OCI-LY7 (cell line): ENCODE results near the gene ZSCAN31. TPM values are rescaled to one million over a fixed set of nuclear protein-coding genes. Genes with fewer than 3 reads are reported as not detected.

Source experiments
- BruUV-seq: library from RNA; stranded (reverse); fragments of 400-500 nt; replicated peaks from 2 replicates; lab custom pipeline; 2021; lab: Mats Ljungman, UMichigan
- CTCF ChIA-PET: fragments of 300-600 bp; sonication (Branson Sonifier 250); formaldehyde crosslinking; loops from one replicate; lab custom pipeline; 2022; ENCODE audit warnings: antibody characterized with exemption; ENCODE audit not compliant: unreplicated experiment; lab: Charles Lee
- POLR2A ChIA-PET: fragments of 300-600 bp; sonication (Branson Sonifier 250); formaldehyde crosslinking; loops from one replicate; lab custom pipeline; 2022; ENCODE audit warnings: antibody characterized with exemption; lab: Charles Lee
- DNase-seq: peaks from one replicate; pipeline ENCODE4 v3.0.0-alpha.2; 2015; ENCODE audit warnings: low spot score
- H2AFZ ChIP-seq: fragments of 200-600 bp; sonication (generic), shearing (Covaris generic); 2 replicates; pipeline ENCODE4 v1.6.1; 2014; ENCODE audit warnings: mild to moderate bottlenecking, antibody characterized with exemption, low read length, moderate library complexity
- H3K27ac ChIP-seq: fragments of 200-600 bp; sonication (generic); 2 replicates; pipeline ENCODE4 v1.5.1; 2014; ENCODE audit warnings: mixed run types, low read depth, mild to moderate bottlenecking, moderate library complexity, low read length, inconsistent platforms; ENCODE audit not compliant: poor library complexity, severe bottlenecking
- H3K36me3 ChIP-seq: fragments of 200-600 bp; sonication (generic); 2 replicates; pipeline ENCODE4 v1.6.1; 2014; ENCODE audit warnings: mild to moderate bottlenecking, antibody characterized with exemption, low read length, moderate library complexity, mixed read lengths; ENCODE audit not compliant: insufficient read depth
- H3K4me1 ChIP-seq: fragments of 200-600 bp; sonication (generic); 2 replicates; pipeline ENCODE4 v1.5.1; 2014; ENCODE audit warnings: mild to moderate bottlenecking, low read length; ENCODE audit not compliant: insufficient read depth, poor library complexity, severe bottlenecking
- H3K4me2 ChIP-seq: fragments of 200-600 bp; sonication (generic); 2 replicates; pipeline ENCODE4 v1.6.1; 2014; ENCODE audit warnings: mild to moderate bottlenecking, low read length
- H3K4me3 ChIP-seq: fragments of 200-600 bp; sonication (generic); 2 replicates; pipeline ENCODE4 v1.5.1; 2014; ENCODE audit warnings: mild to moderate bottlenecking, low read depth, low read length; ENCODE audit not compliant: poor library complexity, severe bottlenecking
- H3K79me2 ChIP-seq: fragments of 200-600 bp; sonication (generic); 2 replicates; pipeline ENCODE4 v1.6.1; 2016; ENCODE audit warnings: low read depth, mild to moderate bottlenecking, low read length, moderate library complexity, mixed read lengths; ENCODE audit not compliant: insufficient read depth
- H3K9me2 ChIP-seq: fragments of 200-600 bp; sonication (generic); 2 replicates; pipeline ENCODE4 v1.6.1; 2016; ENCODE audit warnings: mild to moderate bottlenecking, low read length, mixed read lengths; ENCODE audit not compliant: insufficient read depth
- H3K9me3 ChIP-seq: fragments of 200-600 bp; sonication (generic); 2 replicates; pipeline ENCODE4 v1.6.1; 2014; ENCODE audit warnings: mild to moderate bottlenecking, mixed run types, low read length, mixed read lengths
- H4K20me1 ChIP-seq: fragments of 200-600 bp; sonication (generic); 2 replicates; pipeline ENCODE4 v1.6.1; 2014; ENCODE audit warnings: mild to moderate bottlenecking, antibody characterized with exemption, low read length, moderate library complexity, mixed read lengths; ENCODE audit not compliant: insufficient read depth
- EZH2phosphoT487 ChIP-seq: fragments of 200-600 bp; sonication (generic); IDR thresholded peaks from 2 replicates; pipeline ENCODE4 v1.6.1; 2018; ENCODE audit warnings: low read depth, borderline replicate concordance, mild to moderate bottlenecking, mixed run types, antibody characterized with exemption, low read length, moderate library complexity, mixed read lengths
- intact Hi-C: fragments of 100-400 bp; cut with micrococcal nuclease; formaldehyde crosslinking; loops from one replicate; pipeline ENCODE4 v1.10.0; 2022; ENCODE audit not compliant: unreplicated experiment
- total RNA-seq, 2 experiments: library from RNA; depleted of rRNA in 1 of 2; stranded (reverse); fragments of >200 nt in 1 of 2; shearing (Covaris generic) in 1 of 2; gene quantifications; 2 replicates each; pipeline ENCODE4 v1.2.3, GENCODE V29; 2014 to 2022
- TF ChIP-seq, protein P1 (sequence below): fragments of 200-600 bp; sonication (generic); conservative IDR thresholded peaks from 2 replicates; pipeline ENCODE4 v1.5.1; 2014; ENCODE audit warnings: mild to moderate bottlenecking, antibody characterized with exemption, low read length, moderate library complexity, mixed read lengths

Gene ZSCAN31
- total RNA-seq, 2 experiments from 2014 or later: not detected

DNA sequence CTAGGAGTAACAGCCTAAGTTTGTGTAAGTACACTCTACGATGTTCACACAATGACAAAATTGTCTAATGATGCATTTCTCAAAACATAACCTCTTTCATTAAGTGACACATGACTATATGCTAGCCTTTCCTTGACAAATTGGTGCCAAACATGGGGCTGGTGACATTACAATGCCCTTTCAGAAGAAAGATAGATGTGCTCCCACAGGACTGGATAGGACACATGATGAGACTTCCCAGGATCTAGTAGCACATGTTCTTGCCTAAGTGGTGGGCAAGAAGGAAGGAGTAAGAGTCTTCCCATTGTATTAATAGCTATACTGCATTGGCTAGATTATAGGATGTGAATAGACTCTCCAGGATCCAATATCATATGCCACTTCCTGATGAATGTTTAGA, 35.3 kb upstream of the ZSCAN31 start:
- H3K79me2 ChIP-seq: no peaks in the 10 kb centered on the region
- H3K4me2 ChIP-seq: no peak overlapping the region
- BruUV-seq: no TSS peak
- H4K20me1 ChIP-seq: no peaks in the 10 kb centered on the region
- H3K4me3 ChIP-seq: no peak overlapping the region
- DNase-seq: no peak
- H3K36me3 ChIP-seq: peaks cover 23% of the 10 kb centered on the region
- H3K9me3 ChIP-seq: no peaks in the 10 kb centered on the region
- CTCF ChIA-PET: no interaction called here
- peaks cover 7% of the 10 kb centered on the region for H3K4me1 ChIP-seq
- TF ChIP-seq EZH2phosphoT487: no peak
- TF ChIP-seq, protein P1, sequence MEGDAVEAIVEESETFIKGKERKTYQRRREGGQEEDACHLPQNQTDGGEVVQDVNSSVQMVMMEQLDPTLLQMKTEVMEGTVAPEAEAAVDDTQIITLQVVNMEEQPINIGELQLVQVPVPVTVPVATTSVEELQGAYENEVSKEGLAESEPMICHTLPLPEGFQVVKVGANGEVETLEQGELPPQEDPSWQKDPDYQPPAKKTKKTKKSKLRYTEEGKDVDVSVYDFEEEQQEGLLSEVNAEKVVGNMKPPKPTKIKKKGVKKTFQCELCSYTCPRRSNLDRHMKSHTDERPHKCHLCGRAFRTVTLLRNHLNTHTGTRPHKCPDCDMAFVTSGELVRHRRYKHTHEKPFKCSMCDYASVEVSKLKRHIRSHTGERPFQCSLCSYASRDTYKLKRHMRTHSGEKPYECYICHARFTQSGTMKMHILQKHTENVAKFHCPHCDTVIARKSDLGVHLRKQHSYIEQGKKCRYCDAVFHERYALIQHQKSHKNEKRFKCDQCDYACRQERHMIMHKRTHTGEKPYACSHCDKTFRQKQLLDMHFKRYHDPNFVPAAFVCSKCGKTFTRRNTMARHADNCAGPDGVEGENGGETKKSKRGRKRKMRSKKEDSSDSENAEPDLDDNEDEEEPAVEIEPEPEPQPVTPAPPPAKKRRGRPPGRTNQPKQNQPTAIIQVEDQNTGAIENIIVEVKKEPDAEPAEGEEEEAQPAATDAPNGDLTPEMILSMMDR: no peak
- H3K27ac ChIP-seq: no peak overlapping the region
- POLR2A ChIA-PET: interaction anchor here (0.6 to 1.4 kb wide), 3 partner anchors 12 to 359 kb away, joined by 3 to 5 read pairs (median 3); no protein-coding TSS in a partner anchor
- no peaks in the 10 kb centered on the region for H3K9me2 ChIP-seq
- H2AFZ ChIP-seq: no peak overlapping the region
- intact Hi-C loops: no loop called here

DNA sequence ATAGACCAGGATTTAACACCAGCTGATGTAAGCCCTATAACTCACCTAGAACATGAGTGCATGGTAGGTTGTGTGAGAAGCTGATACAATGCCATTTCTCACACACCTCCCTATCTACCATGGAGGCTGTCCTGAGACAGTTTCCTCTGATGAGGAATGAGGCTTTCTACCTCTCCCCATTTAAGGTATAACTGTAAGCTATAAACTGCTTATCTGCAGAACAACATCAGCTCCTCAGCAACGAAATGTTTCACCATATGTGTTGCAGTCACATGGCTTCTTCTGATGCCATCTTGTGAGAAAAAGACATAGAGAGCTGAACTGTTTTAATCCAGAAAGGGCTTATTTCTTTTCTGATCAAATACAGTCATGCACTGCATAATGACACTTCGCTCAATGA, 34.5 kb upstream of the ZSCAN31 start:
- DNase-seq: no peak
- TF ChIP-seq EZH2phosphoT487: no peak
- TF ChIP-seq, protein P1: no peak
- no peaks in the 10 kb centered on the region for H3K79me2 ChIP-seq
- H3K9me2 ChIP-seq: no peaks in the 10 kb centered on the region
- H3K27ac ChIP-seq: no peak overlapping the region
- intact Hi-C loops: no loop called here
- no peak overlapping the region for H3K4me2 ChIP-seq
- H3K9me3 ChIP-seq: no peaks in the 10 kb centered on the region
- H3K36me3 ChIP-seq: peaks cover 19% of the 10 kb centered on the region
- no peak overlapping the region for H3K4me3 ChIP-seq
- no TSS peak for BruUV-seq
- no peaks in the 10 kb centered on the region for H4K20me1 ChIP-seq
- H2AFZ ChIP-seq: no peak overlapping the region
- H3K4me1 ChIP-seq: peaks cover 7% of the 10 kb centered on the region
- CTCF ChIA-PET: no interaction called here
- POLR2A ChIA-PET: interaction anchor here (0.6 to 1.4 kb wide), 4 partner anchors 12 to 91 kb away, joined by 3 to 5 read pairs (median 3); no protein-coding TSS in a partner anchor

DNA sequence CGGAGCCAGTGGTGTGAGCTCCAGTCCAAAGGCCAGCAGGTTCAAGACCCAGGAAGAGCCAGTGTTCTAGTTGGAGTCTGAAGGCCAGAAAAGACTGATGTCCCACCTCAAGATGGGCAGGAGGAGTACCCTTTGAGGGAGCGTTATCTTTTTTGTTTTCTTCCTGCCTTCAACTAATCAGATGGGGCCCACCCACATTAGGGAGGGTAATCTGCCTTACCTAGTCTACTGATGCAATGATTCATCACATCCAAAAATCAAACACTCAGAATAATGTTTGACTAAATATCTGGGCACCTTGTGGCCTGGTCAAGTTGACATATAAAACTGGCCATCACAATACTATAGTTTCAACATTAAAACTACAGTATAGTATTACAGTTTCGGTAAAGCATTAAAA, 33.5 kb upstream of the ZSCAN31 start:
- no peaks in the 10 kb centered on the region for H3K9me3 ChIP-seq
- CTCF ChIA-PET: no interaction called here
- no peaks in the 10 kb centered on the region for H4K20me1 ChIP-seq
- no peak for TF ChIP-seq EZH2phosphoT487
- TF ChIP-seq, protein P1: no peak
- no peak for DNase-seq
- H3K79me2 ChIP-seq: no peaks in the 10 kb centered on the region
- intact Hi-C loops: no loop called here
- no peaks in the 10 kb centered on the region for H3K9me2 ChIP-seq
- no TSS peak for BruUV-seq
- no peak overlapping the region for H3K4me2 ChIP-seq
- H3K27ac ChIP-seq: no peak overlapping the region
- H3K4me1 ChIP-seq: peaks cover 7% of the 10 kb centered on the region
- POLR2A ChIA-PET: no interaction called here
- no peak overlapping the region for H3K4me3 ChIP-seq
- peaks cover 12% of the 10 kb centered on the region for H3K36me3 ChIP-seq
- no peak overlapping the region for H2AFZ ChIP-seq
